Esophagus (tissue), 2 donors: ENCODE results near the gene INPP5E. TPM values are rescaled to one million over a fixed set of nuclear protein-coding genes. Genes with fewer than 3 reads are reported as not detected.

Experiments
- H3K27ac ChIP-seq, 2 donors: one replicate each; pipeline ENCODE4 v1.5.1; 2013; ENCODE audit warnings: low read depth in 2 of 2, mild to moderate bottlenecking in 2 of 2, inconsistent platforms in 1 of 2, low read length in 1 of 2, moderate library complexity in 1 of 2
- H3K27me3 ChIP-seq, 2 donors: one replicate each; pipeline ENCODE4 v1.6.1; 2013; ENCODE audit warnings: low read length in 2 of 2, control low read depth in 1 of 2, mild to moderate bottlenecking in 1 of 2; ENCODE audit not compliant: insufficient read depth in 2 of 2, control insufficient read depth in 1 of 2
- H3K36me3 ChIP-seq, 2 donors: one replicate each; pipeline ENCODE4 v1.6.1; 2013; ENCODE audit warnings: low read length in 1 of 2; ENCODE audit not compliant: control insufficient read depth in 2 of 2, insufficient read depth in 2 of 2
- H3K4me1 ChIP-seq, 2 donors: one replicate each; pipeline ENCODE4 v1.6.1; 2013; ENCODE audit warnings: low read length in 1 of 2; ENCODE audit not compliant: control insufficient read depth in 2 of 2, insufficient read depth in 2 of 2
- H3K4me3 ChIP-seq, 2 donors: one replicate each; pipeline ENCODE4 v1.5.1; 2013; ENCODE audit warnings: low read length in 2 of 2, mild to moderate bottlenecking in 2 of 2, low read depth in 1 of 2, moderate library complexity in 1 of 2
- H3K9me3 ChIP-seq, 2 donors: one replicate each; pipeline ENCODE4 v1.6.1; 2013; ENCODE audit warnings: mild to moderate bottlenecking in 2 of 2, low read depth in 1 of 2, low read length in 1 of 2, moderate library complexity in 1 of 2; ENCODE audit not compliant: control insufficient read depth in 2 of 2, insufficient read depth in 1 of 2
- WGBS, 2 donors: extraction: QIAGEN DNeasy Blood & Tissue Kit; methylation state at CpG; one replicate each; pipeline ENCODE4 v1.1.7; 2013; 5-methylcytosine and 5-hydroxymethylcytosine counted together
- polyA plus RNA-seq, 2 donors: library from polyadenylated mRNA; stranded (reverse); fragments of 200-250 nt; gene quantifications; one replicate each; pipeline ENCODE4 v1.2.3, GENCODE V29; 2013
- donor health status: healthy with polysubstance abuse.
- donor health status: Bipolar disorder and iron deficiency.

INPP5E gene
- polyA plus RNA-seq, 2 donors, result 6.2 to 10.5 TPM

- Histone ChIP-seq H3K4me3 (no peak overlapping the region), H3K27ac (no peak overlapping the region), H3K9me3 (no peaks in the 10 kb centered on the region), H3K27me3 (no peaks in the 10 kb centered on the region), H3K4me1 (no peaks in the 10 kb centered on the region), H3K36me3 (peaks cover 14 to 52% of the 10 kb centered on the region in 2 donors)
- 75 to 83% methylated on average over 9 of the region's 9 CpGs for WGBS, 2 donors
These were observed 58.3 kb downstream of the INPP5E start for GRCh38 chr9:136381311-136381710.

- Histone ChIP-seq H3K27me3 (no peaks in the 10 kb centered on the region), H3K4me1 (no peaks in the 10 kb centered on the region), H3K27ac (no peak overlapping the region), H3K36me3 (peaks cover 14 to 52% of the 10 kb centered on the region in 2 donors), H3K9me3 (no peaks in the 10 kb centered on the region), H3K4me3 (no peak overlapping the region)
- 92 to 93% methylated on average over 17 of the region's 17 CpGs for WGBS, 2 donors
These were observed 59.3 kb downstream of the INPP5E start for GRCh38 chr9:136380381-136380780.

GRCh38 chr9:136379891-136380290 lies 59.8 kb downstream of the INPP5E start:
- Histone ChIP-seq H3K27ac (no peak overlapping the region), H3K9me3 (no peaks in the 10 kb centered on the region), H3K36me3 (peaks cover 12 to 52% of the 10 kb centered on the region in 2 donors), H3K4me3 (no peak overlapping the region), H3K4me1 (no peaks in the 10 kb centered on the region), H3K27me3 (no peaks in the 10 kb centered on the region)
- 86 to 92% methylated on average over 11 of the region's 11 CpGs for WGBS, 2 donors

GRCh38 chr9:136379401-136379800 lies 60.2 kb downstream of the INPP5E start:
- no peaks in the 10 kb centered on the region for H3K4me1 ChIP-seq
- no peak overlapping the region for H3K27ac ChIP-seq
- H3K36me3 ChIP-seq, result peaks cover 12 to 51% of the 10 kb centered on the region in 2 donors
- 93 to 94% methylated on average over 11 of the region's 11 CpGs for whole genome bisulfite sequencing, 2 donors
- no peaks in the 10 kb centered on the region for H3K9me3 ChIP-seq
- H3K27me3 ChIP-seq, result no peaks in the 10 kb centered on the region
- H3K4me3 ChIP-seq, result no peak overlapping the region

GRCh38 chr9:136379003-136379287 lies 60.7 kb downstream of the INPP5E start:
- no peak overlapping the region for H3K27ac ChIP-seq
- H3K4me1 ChIP-seq, result no peaks in the 10 kb centered on the region
- WGBS, 2 donors, result 87 to 91% methylated on average over 15 to 18 of the region's 18 CpGs
- H3K4me3 ChIP-seq, result no peak overlapping the region
- no peaks in the 10 kb centered on the region for H3K9me3 ChIP-seq
- H3K36me3 ChIP-seq, result peaks cover 9 to 47% of the 10 kb centered on the region in 2 donors
- H3K27me3 ChIP-seq, result no peaks in the 10 kb centered on the region

Other genes starting within 250 kb of the INPP5E start
- not detected for gene LHX3, start 234.7 kb downstream of the INPP5E start, polyA plus RNA-seq
- gene QSOX2, start 194.0 kb downstream of the INPP5E start, polyA plus RNA-seq, result 1 to 10 TPM; 2.6 to 3.6 TPM
- gene CCDC187, start 135.8 kb downstream of the INPP5E start, polyA plus RNA-seq, result not detected
- 1 to 10 TPM; 1.7 to 4.5 TPM for gene GPSM1, start 112.3 kb downstream of the INPP5E start, polyA plus RNA-seq
- 10 to 100 TPM in 1 of 2 donors, 1 to 10 TPM in 1; 7.1 to 10.1 TPM for gene DNLZ, start 76.1 kb downstream of the INPP5E start, polyA plus RNA-seq
- gene CARD9, start 66.2 kb downstream of the INPP5E start, polyA plus RNA-seq, result 1 to 10 TPM; 1.1 to 1.8 TPM
- 1 to 10 TPM; 3.5 to 6.6 TPM for gene SNAPC4, start 39.7 kb downstream of the INPP5E start, polyA plus RNA-seq
- gene ENTR1, start 29.2 kb downstream of the INPP5E start, polyA plus RNA-seq, result 10 to 100 TPM; 20.1 to 24.2 TPM
- gene PMPCA, start 29.2 kb downstream of the INPP5E start, polyA plus RNA-seq, result 10 to 100 TPM; 32.0 to 38.6 TPM
- 10 to 100 TPM; 24.3 to 32.9 TPM for gene SEC16A, start 43.2 kb upstream of the INPP5E start, polyA plus RNA-seq
- 10 to 100 TPM in 1 of 2 donors, 1 to 10 TPM in 1; 9.6 to 19.8 TPM for gene NOTCH1, start 106.2 kb upstream of the INPP5E start, polyA plus RNA-seq
- 10 to 100 TPM; 34.5 to 43.2 TPM for gene EGFL7, start 223.1 kb upstream of the INPP5E start, polyA plus RNA-seq
- gene AGPAT2, start 247.6 kb upstream of the INPP5E start, polyA plus RNA-seq, result 100 to 1,000 TPM in 1 of 2 donors, 10 to 100 TPM in 1; 90.7 to 100 TPM